Suprapubic skin (tissue), 3 donors: ENCODE data around the gene EAF1.

Experiments
- POLR2AphosphoS5 ChIP-seq, 3 donors: sonication (generic); formaldehyde crosslinking; IDR thresholded peaks; one replicate each; pipeline ENCODE4 v1.6.1; 2017; ENCODE audit warnings: antibody characterized with exemption in 3 of 3
- TF ChIP-seq, protein P1 (sequence below), 2 donors: fragments of 200-600 bp in 1 of 2; fragments of 450-650 bp in 1 of 2; sonication (generic) in 1 of 2; IDR thresholded peaks; one replicate each; pipeline ENCODE4 v1.5.1; 2016 to 2019; ENCODE audit warnings: antibody characterized with exemption in 2 of 2, mild to moderate bottlenecking in 1 of 2, moderate library complexity in 1 of 2

DNA sequence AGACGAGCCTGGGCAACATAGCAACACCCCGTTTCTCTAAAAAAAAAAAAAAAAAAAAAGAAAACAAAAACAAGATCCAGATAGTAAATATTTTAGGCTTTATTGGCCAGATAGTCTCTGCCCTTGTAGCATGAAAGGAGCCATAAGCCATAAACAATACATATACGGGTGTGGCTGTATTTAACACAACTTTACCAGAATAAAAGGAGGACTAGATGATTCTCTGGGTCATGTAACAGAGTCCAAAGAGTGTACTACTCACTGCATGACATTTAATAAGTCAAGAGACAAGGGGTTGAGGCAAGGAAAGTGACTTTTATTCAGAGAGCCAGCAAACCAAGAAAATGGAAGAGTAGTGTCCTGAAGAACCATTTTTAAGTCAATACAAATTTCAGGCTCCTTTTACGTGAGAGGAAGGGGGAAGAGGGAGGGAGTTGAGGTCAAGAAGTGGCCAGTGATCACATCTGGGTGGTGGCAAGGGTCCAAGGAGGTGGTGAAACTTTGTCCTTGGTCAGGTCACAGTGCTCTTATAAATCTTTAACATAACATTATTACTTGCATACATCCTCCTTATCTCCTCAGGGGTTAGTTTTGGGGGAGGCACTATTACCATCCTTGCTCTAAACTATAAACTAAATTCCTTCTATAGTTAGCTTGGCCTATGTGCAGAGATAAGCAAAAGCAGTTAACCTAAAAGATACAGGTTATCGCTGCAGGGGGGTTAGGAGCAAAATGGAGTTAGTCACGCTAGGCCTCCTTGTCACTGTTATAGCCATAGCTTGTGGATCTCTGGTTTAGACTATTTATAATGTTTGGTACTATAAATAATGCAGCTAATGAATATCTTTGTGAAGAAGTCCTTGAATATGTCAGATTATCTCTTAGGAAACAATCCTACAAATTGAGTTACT lies 46.2 kb upstream of the EAF1 start:
- TF ChIP-seq POLR2AphosphoS5 (IDR thresholded peaks at IDR 0.05) = no peak
- TF ChIP-seq, protein P1, sequence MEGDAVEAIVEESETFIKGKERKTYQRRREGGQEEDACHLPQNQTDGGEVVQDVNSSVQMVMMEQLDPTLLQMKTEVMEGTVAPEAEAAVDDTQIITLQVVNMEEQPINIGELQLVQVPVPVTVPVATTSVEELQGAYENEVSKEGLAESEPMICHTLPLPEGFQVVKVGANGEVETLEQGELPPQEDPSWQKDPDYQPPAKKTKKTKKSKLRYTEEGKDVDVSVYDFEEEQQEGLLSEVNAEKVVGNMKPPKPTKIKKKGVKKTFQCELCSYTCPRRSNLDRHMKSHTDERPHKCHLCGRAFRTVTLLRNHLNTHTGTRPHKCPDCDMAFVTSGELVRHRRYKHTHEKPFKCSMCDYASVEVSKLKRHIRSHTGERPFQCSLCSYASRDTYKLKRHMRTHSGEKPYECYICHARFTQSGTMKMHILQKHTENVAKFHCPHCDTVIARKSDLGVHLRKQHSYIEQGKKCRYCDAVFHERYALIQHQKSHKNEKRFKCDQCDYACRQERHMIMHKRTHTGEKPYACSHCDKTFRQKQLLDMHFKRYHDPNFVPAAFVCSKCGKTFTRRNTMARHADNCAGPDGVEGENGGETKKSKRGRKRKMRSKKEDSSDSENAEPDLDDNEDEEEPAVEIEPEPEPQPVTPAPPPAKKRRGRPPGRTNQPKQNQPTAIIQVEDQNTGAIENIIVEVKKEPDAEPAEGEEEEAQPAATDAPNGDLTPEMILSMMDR (IDR thresholded peaks at IDR 0.05) = no peak
